SK-N-SH treated with all-trans-retinoic acid at 6 μM for 48 hours (cell line): ENCODE data around the gene SKA1.

Source experiments
- ARNTL ChIP-seq: fragments of 450-650 bp; formaldehyde crosslinking; IDR thresholded peaks from 2 replicates; pipeline ENCODE4 v1.5.0; 2020; ENCODE audit warnings: low read depth, mild to moderate bottlenecking, moderate library complexity, borderline replicate concordance
- CSDC2 ChIP-seq: fragments of 250-450 bp; sonication (Bioruptor Pico); IDR thresholded peaks from 2 replicates; pipeline ENCODE4 v1.5.0; 2020; ENCODE audit warnings: mild to moderate bottlenecking, moderate library complexity
- GLIS3 ChIP-seq: fragments of 250-450 bp; sonication (Bioruptor Pico); IDR thresholded peaks from 2 replicates; pipeline ENCODE4 v1.5.0; 2020; ENCODE audit warnings: mild to moderate bottlenecking, moderate library complexity
- ISL1 ChIP-seq: fragments of 250-450 bp; sonication (Bioruptor Pico); IDR thresholded peaks from 2 replicates; pipeline ENCODE4 v2.1.2; 2022; ENCODE audit warnings: mild to moderate bottlenecking, moderate library complexity
- OSR1 ChIP-seq: fragments of 250-450 bp; sonication (Bioruptor Pico); IDR thresholded peaks from 2 replicates; pipeline ENCODE4 v1.8.0; 2022; ENCODE audit warnings: moderate library complexity, mild to moderate bottlenecking, inconsistent platforms
- PPARA ChIP-seq: fragments of 250-450 bp; sonication (Bioruptor Pico); IDR thresholded peaks from 2 replicates; pipeline ENCODE4 v1.5.0; 2020; ENCODE audit warnings: mild to moderate bottlenecking, borderline replicate concordance
- RARB ChIP-seq: fragments of 250-450 bp; sonication (Bioruptor Pico); IDR thresholded peaks from 2 replicates; pipeline ENCODE4 v1.8.0; 2021; ENCODE audit warnings: mild to moderate bottlenecking, moderate library complexity
- TOX ChIP-seq: fragments of 250-450 bp; sonication (Bioruptor Pico); IDR thresholded peaks from 2 replicates; pipeline ENCODE4 v1.8.0; 2021; ENCODE audit warnings: mild to moderate bottlenecking, moderate library complexity, borderline replicate concordance
- ZFP3 ChIP-seq: fragments of 250-450 bp; sonication (Bioruptor Pico); IDR thresholded peaks from 2 replicates; pipeline ENCODE4 v1.5.0; 2020; ENCODE audit warnings: mild to moderate bottlenecking, moderate library complexity
- ZFP30 ChIP-seq: fragments of 450-650 bp; formaldehyde crosslinking; IDR thresholded peaks from 2 replicates; pipeline ENCODE4 v1.5.0; 2022; ENCODE audit warnings: mild to moderate bottlenecking, moderate library complexity
- TF ChIP-seq, protein P1 (sequence below): fragments of 250-450 bp; sonication (Bioruptor Pico); IDR thresholded peaks from 2 replicates; pipeline ENCODE4 v1.8.0; 2020; ENCODE audit warnings: mild to moderate bottlenecking, moderate library complexity, borderline replicate concordance
- TF ChIP-seq, protein P2 (sequence below): fragments of 250-450 bp; sonication (Bioruptor Pico); IDR thresholded peaks from 2 replicates; pipeline ENCODE4 v1.5.1; 2020; ENCODE audit warnings: low read depth, mild to moderate bottlenecking, moderate library complexity

DNA sequence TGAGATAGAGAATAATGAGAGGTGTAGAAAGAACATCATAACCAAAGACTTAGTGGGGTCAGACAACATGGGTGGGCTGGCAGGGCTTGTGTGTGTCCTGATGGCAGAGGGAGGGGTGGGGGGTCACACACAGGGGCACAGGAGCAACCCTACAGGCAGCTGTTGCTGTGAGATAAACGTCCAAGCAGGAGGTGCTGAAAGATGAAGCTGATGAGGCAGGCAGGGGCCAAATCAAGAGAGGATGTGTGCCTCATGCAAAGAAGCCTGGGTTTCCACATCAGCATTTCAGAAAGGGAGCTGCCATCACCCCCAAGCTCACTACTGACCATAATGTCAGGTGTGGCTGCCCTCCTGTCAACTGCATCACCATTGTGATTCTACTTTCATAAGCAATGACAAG lies 16.0 kb upstream of the SKA1 start:
- TF ChIP-seq GLIS3 (CRISPR knock-in tag) (no peak), OSR1 (CRISPR knock-in tag) (no peak), RARB (CRISPR knock-in tag) (no peak), ISL1 (CRISPR knock-in tag) (no peak), TOX (CRISPR knock-in tag) (no peak), CSDC2 (CRISPR knock-in tag) (no peak), ZFP3 (no peak), ZFP30 (CRISPR knock-in tag) (no peak), ARNTL (CRISPR knock-in tag) (no peak), PPARA (CRISPR knock-in tag) (no peak)
- TF ChIP-seq, protein P1, sequence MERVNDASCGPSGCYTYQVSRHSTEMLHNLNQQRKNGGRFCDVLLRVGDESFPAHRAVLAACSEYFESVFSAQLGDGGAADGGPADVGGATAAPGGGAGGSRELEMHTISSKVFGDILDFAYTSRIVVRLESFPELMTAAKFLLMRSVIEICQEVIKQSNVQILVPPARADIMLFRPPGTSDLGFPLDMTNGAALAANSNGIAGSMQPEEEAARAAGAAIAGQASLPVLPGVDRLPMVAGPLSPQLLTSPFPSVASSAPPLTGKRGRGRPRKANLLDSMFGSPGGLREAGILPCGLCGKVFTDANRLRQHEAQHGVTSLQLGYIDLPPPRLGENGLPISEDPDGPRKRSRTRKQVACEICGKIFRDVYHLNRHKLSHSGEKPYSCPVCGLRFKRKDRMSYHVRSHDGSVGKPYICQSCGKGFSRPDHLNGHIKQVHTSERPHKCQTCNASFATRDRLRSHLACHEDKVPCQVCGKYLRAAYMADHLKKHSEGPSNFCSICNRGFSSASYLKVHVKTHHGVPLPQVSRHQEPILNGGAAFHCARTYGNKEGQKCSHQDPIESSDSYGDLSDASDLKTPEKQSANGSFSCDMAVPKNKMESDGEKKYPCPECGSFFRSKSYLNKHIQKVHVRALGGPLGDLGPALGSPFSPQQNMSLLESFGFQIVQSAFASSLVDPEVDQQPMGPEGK (CRISPR knock-in tag) = no peak
- TF ChIP-seq, protein P2, sequence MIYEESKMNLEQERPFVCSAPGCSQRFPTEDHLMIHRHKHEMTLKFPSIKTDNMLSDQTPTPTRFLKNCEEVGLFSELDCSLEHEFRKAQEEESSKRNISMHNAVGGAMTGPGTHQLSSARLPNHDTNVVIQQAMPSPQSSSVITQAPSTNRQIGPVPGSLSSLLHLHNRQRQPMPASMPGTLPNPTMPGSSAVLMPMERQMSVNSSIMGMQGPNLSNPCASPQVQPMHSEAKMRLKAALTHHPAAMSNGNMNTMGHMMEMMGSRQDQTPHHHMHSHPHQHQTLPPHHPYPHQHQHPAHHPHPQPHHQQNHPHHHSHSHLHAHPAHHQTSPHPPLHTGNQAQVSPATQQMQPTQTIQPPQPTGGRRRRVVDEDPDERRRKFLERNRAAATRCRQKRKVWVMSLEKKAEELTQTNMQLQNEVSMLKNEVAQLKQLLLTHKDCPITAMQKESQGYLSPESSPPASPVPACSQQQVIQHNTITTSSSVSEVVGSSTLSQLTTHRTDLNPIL = no peak
